ENCODE results near the gene ARPC5L.

The ARPC5L gene

GRCh38 chr9:124897570-124898460 lies 35.9 kb downstream of the ARPC5L start:
- TF ChIP-seq CTCF (IDR thresholded peaks at IDR 0.05; ENCODE audit: extremely low read depth, insufficient read depth, missing control alignments), result no peak
- in situ Hi-C loops (cut with MboI; ENCODE audit: low pct_unique_long_range_greater_than_20kb, low sequenced_read_pairs, unreplicated experiment), result no loop called here
- DNase-seq (ENCODE audit: low spot score), result no peak

- in situ Hi-C loops (cut with MboI; ENCODE audit: low pct_unique_long_range_greater_than_20kb, low sequenced_read_pairs, unreplicated experiment), result loop anchor here (25.0 kb wide), 1 partner anchor 462 kb away; no protein-coding TSS in a partner anchor
- no peak for TF ChIP-seq CTCF (IDR thresholded peaks at IDR 0.05; ENCODE audit: extremely low read depth, insufficient read depth, missing control alignments)
- DNase-seq (ENCODE audit: low spot score), result no peak
These were observed 37.9 kb downstream of the ARPC5L start for GRCh38 chr9:124899845-124900244.

GRCh38 chr9:124906966-124907365 lies 45.0 kb downstream of the ARPC5L start:
- TF ChIP-seq CTCF (IDR thresholded peaks at IDR 0.05; ENCODE audit: extremely low read depth, insufficient read depth, missing control alignments), result no peak
- in situ Hi-C loops (cut with MboI; ENCODE audit: low pct_unique_long_range_greater_than_20kb, low sequenced_read_pairs, unreplicated experiment), result loop anchor here (25.0 kb wide), 1 partner anchor 455 kb away; no protein-coding TSS in a partner anchor
- no peak for DNase-seq (ENCODE audit: low spot score)

- TF ChIP-seq CTCF (IDR thresholded peaks at IDR 0.05; ENCODE audit: extremely low read depth, insufficient read depth, missing control alignments), result no peak
- DNase-seq (ENCODE audit: low spot score), result no peak
- in situ Hi-C loops (cut with MboI; ENCODE audit: low pct_unique_long_range_greater_than_20kb, low sequenced_read_pairs, unreplicated experiment), result loop anchor here (25.0 kb wide), 1 partner anchor 454 kb away; no protein-coding TSS in a partner anchor
These were observed 46.2 kb downstream of the ARPC5L start for GRCh38 chr9:124908098-124908497.

- DNase-seq (ENCODE audit: low spot score), result no peak
- no peak for TF ChIP-seq CTCF (IDR thresholded peaks at IDR 0.05; ENCODE audit: extremely low read depth, insufficient read depth, missing control alignments)
- in situ Hi-C loops (cut with MboI; ENCODE audit: low pct_unique_long_range_greater_than_20kb, low sequenced_read_pairs, unreplicated experiment), result loop anchor here (25.0 kb wide), 1 partner anchor 451 kb away; no protein-coding TSS in a partner anchor
These were observed 49.8 kb downstream of the ARPC5L start for GRCh38 chr9:124911766-124912165.

GRCh38 chr9:124913378-124913777 lies 51.4 kb downstream of the ARPC5L start:
- no peak for DNase-seq (ENCODE audit: low spot score)
- in situ Hi-C loops (cut with MboI; ENCODE audit: low pct_unique_long_range_greater_than_20kb, low sequenced_read_pairs, unreplicated experiment), result loop anchor here (25.0 kb wide), 1 partner anchor 449 kb away; no protein-coding TSS in a partner anchor
- TF ChIP-seq CTCF (IDR thresholded peaks at IDR 0.05; ENCODE audit: extremely low read depth, insufficient read depth, missing control alignments), result no peak

Data from GM13977 (cell line).